ENCODE results near the gene ZNF780A. TPM values are rescaled to one million over a fixed set of nuclear protein-coding genes. Genes with fewer than 3 reads are reported as not detected.
"Not testable (repeated sequence)": the region's sequence is repeated elsewhere in the genome, so short reads cannot be mapped to it uniquely, and the experiment has no call there.

The ZNF780A gene
- total and polyA plus RNA-seq, 2 of the 13 experiments (the other 11 are each of a cell fraction or from before 2014, with no cell fraction given): 13.5 to 22.7 TPM

- no peak for TF ChIP-seq ZNF501 (CRISPR knock-in tag; IDR thresholded peaks at IDR 0.05)
Observed at GRCh38 chr19:40119380-40119779, 28.6 kb upstream of the ZNF780A start (continued).

- POLR2A ChIA-PET: interaction anchor here (0.8 kb wide), 1 partner anchor 28 kb away, joined by 5 read pairs; the partner anchor contains the start of gene ZNF780A
- WGBS (ENCODE audit: low lambda C conversion rate): 0% methylated on average over 5 of the region's 25 CpGs
Observed at GRCh38 chr19:40118638-40119037, 27.9 kb upstream of the ZNF780A start.

More at GRCh38 chr19:40118638-40119037, 27.9 kb upstream of the ZNF780A start:
- peaks cover 41% of the 10 kb centered on the region for H3K4me1 ChIP-seq (ENCODE audit: insufficient read depth, low read length)
- H3K4me2 ChIP-seq (ENCODE audit: low read depth, low read length); H3K9ac ChIP-seq (ENCODE audit: insufficient read depth, low read depth, low read length); H3K9me3 ChIP-seq (ENCODE audit: low read length); H3K36me3 ChIP-seq (replicated peaks in 1 of 2; ENCODE audit: control insufficient read depth in 1 of 2, insufficient read depth in 2 of 2, low read length in 2 of 2); H3K79me2 ChIP-seq (ENCODE audit: insufficient read depth, low read length); H4K20me1 ChIP-seq (ENCODE audit: insufficient read depth, low read length); ATAC-seq; H2AFZ ChIP-seq (ENCODE audit: low read length); intact Hi-C loops (cut with micrococcal nuclease; ENCODE audit: unreplicated experiment); FAIRE-seq; in situ Hi-C loops (cut with HindIII; ENCODE audit: extremely low pct_ligation_motif_present, low pct_unique_long_range_greater_than_20kb); H3K4me3 ChIP-seq (replicated peaks in 1 of 3; ENCODE audit: insufficient read depth in 1 of 3, low read depth in 2 of 3, low read length in 3 of 3); CTCF ChIA-PET (ENCODE audit: low intra/inter-chr PET ratio, low total read pairs); H3K27ac ChIP-seq (ENCODE audit: extremely low read length, insufficient read depth, low read length); H3K27me3 ChIP-seq (ENCODE audit: control insufficient read depth in 1 of 2, insufficient read depth in 2 of 2, low read length in 2 of 2); DNase-seq (ENCODE audit: low spot score): not testable (repeated sequence)
- TF ChIP-seq ZNF740 (CRISPR knock-in tag; IDR thresholded peaks at IDR 0.05) (peak; percentile 38; the same call in 1 of the 2 replicates), PATZ1 (CRISPR knock-in tag; IDR thresholded peaks at IDR 0.05) (peak; percentile 93)
- BruUV-seq (replicated peaks): TSS peak; percentile 59
